B cell (primary cell): ENCODE results near the gene CLOCK. TPM values are rescaled to one million over a fixed set of nuclear protein-coding genes. Genes with fewer than 3 reads are reported as not detected.

ENCODE experiments used
- ATAC-seq: fragments of 200-7000 bp; cut with Tn5 transposase; one replicate; pipeline ENCODE4 v1.10.0; 2021; ENCODE audit warnings: low read depth, mild to moderate bottlenecking, moderate number of reproducible peaks, moderate library complexity
- CTCF ChIA-PET: fragments of 350-600 bp; sonication (Branson Sonifier 250); formaldehyde crosslinking; loops from one replicate; lab custom pipeline; 2021; ENCODE audit warnings: antibody characterized with exemption, inconsistent platforms; lab: Charles Lee
- POLR2A ChIA-PET: fragments of 350-600 bp; sonication (Branson Sonifier 250); formaldehyde crosslinking; loops from one replicate; lab custom pipeline; 2021; ENCODE audit warnings: antibody characterized with exemption; lab: Charles Lee
- DNase-seq: peaks from one replicate; pipeline ENCODE4 v3.0.0; 2013
- H2AFZ ChIP-seq: 2 replicates; pipeline ENCODE4 v1.6.1; 2012; ENCODE audit warnings: mild to moderate bottlenecking, low read depth, low read length; ENCODE audit not compliant: insufficient read depth, poor library complexity, severe bottlenecking
- H3K27ac ChIP-seq, 2 donors: 1 replicate in 1 of 2; 2 replicates in 1 of 2; pipeline ENCODE4 v1.5.1; 2012 to 2013; ENCODE audit warnings: low read length in 2 of 2, mild to moderate bottlenecking in 2 of 2, moderate library complexity in 1 of 2
- H3K27me3 ChIP-seq, 4 experiments: fragments of 200-600 bp in 1 of 4; sonication (generic) in 1 of 4; replicated peaks in 1 of 4; 1 replicate in 2 of 4; 2 replicates in 2 of 4; pipeline versions ENCODE4 v1.6.1 to v1.7.0; 2013 to 2016; ENCODE audit warnings: low read length in 3 of 4, mild to moderate bottlenecking in 2 of 4, mixed read lengths in 1 of 4, moderate library complexity in 1 of 4; ENCODE audit not compliant: insufficient read depth in 4 of 4, control insufficient read depth in 3 of 4; ENCODE audit errors: control extremely low read depth in 1 of 4
- H3K36me3 ChIP-seq, 2 experiments: replicated peaks in 1 of 2; 1 replicate in 1 of 2; 2 replicates in 1 of 2; pipeline versions ENCODE4 v1.6.1 to v1.7.1; 2013; ENCODE audit warnings: low read length in 1 of 2; ENCODE audit not compliant: insufficient read depth in 2 of 2, control insufficient read depth in 1 of 2; ENCODE audit errors: control extremely low read depth in 1 of 2, extremely low read depth in 1 of 2
- H3K4me1 ChIP-seq, 2 donors: fragments of 200-600 bp in 1 of 2; sonication (generic) in 1 of 2; 1 replicate in 1 of 2; 2 replicates in 1 of 2; pipeline versions ENCODE4 v1.5.1 to v1.6.1; 2013 to 2017; ENCODE audit warnings: low read length in 2 of 2; ENCODE audit not compliant: control insufficient read depth in 2 of 2, insufficient read depth in 2 of 2
- H3K4me2 ChIP-seq: replicated peaks from 2 replicates; pipeline ENCODE3; 2012; ENCODE audit warnings: mild to moderate bottlenecking, low read depth, low read length; ENCODE audit not compliant: poor library complexity, severe bottlenecking
- H3K4me3 ChIP-seq, 5 experiments: fragments of 200-600 bp in 1 of 5; sonication (generic) in 1 of 5; 1 replicate in 3 of 5; 2 replicates in 2 of 5; pipeline versions ENCODE4 v1.5.1 to v1.7.0; 2011 to 2016; ENCODE audit warnings: low read length in 4 of 5, mild to moderate bottlenecking in 4 of 5, low read depth in 2 of 5, control low read depth in 1 of 5, moderate library complexity in 1 of 5; ENCODE audit not compliant: insufficient read depth in 1 of 5; ENCODE audit errors: control extremely low read depth in 1 of 5, extremely low read depth in 1 of 5
- H3K79me2 ChIP-seq: fragments of 200-600 bp; sonication (generic); one replicate; pipeline ENCODE4 v1.6.0; 2016; ENCODE audit warnings: low read length; ENCODE audit not compliant: control insufficient read depth, insufficient read depth
- H3K9ac ChIP-seq: fragments of 200-600 bp; sonication (generic); 2 replicates; pipeline ENCODE4 v1.6.1; 2017; ENCODE audit warnings: mild to moderate bottlenecking, low read length, moderate library complexity
- H3K9me3 ChIP-seq, 3 donors: one replicate each; pipeline versions ENCODE4 v1.6.1 to v1.7.1; 2013; ENCODE audit warnings: low read length in 2 of 3; ENCODE audit not compliant: control insufficient read depth in 2 of 3, insufficient read depth in 1 of 3; ENCODE audit errors: control extremely low read depth in 1 of 3
- H4K20me1 ChIP-seq: 2 replicates; pipeline ENCODE4 v1.6.0; 2012; ENCODE audit warnings: mild to moderate bottlenecking, low read length; ENCODE audit not compliant: insufficient read depth, control insufficient read depth, poor library complexity, severe bottlenecking
- H3K27ac Mint-ChIP-seq: one replicate; pipeline ENCODE4 v1.8.0; 2021; ENCODE audit warnings: mixed read lengths
- H3K27me3 Mint-ChIP-seq: one replicate; pipeline ENCODE4 v1.8.0; 2021; ENCODE audit warnings: mixed read lengths
- H3K4me1 Mint-ChIP-seq: one replicate; pipeline ENCODE4 v1.8.0; 2021; ENCODE audit warnings: mixed read lengths
- H3K4me3 Mint-ChIP-seq: one replicate; pipeline ENCODE4 v1.8.0; 2021; ENCODE audit warnings: mixed read lengths
- H3K9me3 Mint-ChIP-seq: one replicate; pipeline ENCODE4 v1.8.0; 2022; ENCODE audit warnings: mixed read lengths; ENCODE audit not compliant: insufficient read depth
- EZH2 ChIP-seq: IDR thresholded peaks from 2 replicates; pipeline ENCODE4 v1.6.1; 2012; ENCODE audit warnings: borderline replicate concordance, low read depth, mild to moderate bottlenecking, moderate library complexity, low read length; ENCODE audit not compliant: insufficient read depth, poor library complexity, severe bottlenecking
- WGBS: methylation state at CpG from one replicate; pipeline ENCODE4 v1.1.5; 2013; ENCODE audit warnings: missing lambda C conversion rate; ENCODE audit not compliant: insufficient coverage; 5-methylcytosine and 5-hydroxymethylcytosine counted together
- intact Hi-C: fragments of 100-400 bp; cut with micrococcal nuclease; formaldehyde crosslinking; loops from one replicate; pipeline ENCODE4 v1.10.0; 2022
- polyA plus RNA-seq: library from polyadenylated mRNA; depleted of rRNA; stranded (reverse); fragments of >200 nt; gene quantifications from 2 replicates; pipeline ENCODE4 v1.2.3, GENCODE V29; 2012
- total RNA-seq, 2 donors: library from RNA; stranded (reverse); fragments of 120-200 nt in 1 of 2; gene quantifications; 1 replicate in 1 of 2; 2 replicates in 1 of 2; pipeline versions ENCODE4 v1.2.3 to v1.2.4, GENCODE V29; 2013 to 2022
- TF ChIP-seq, protein P1 (sequence below): fragments of 200-600 bp; IDR thresholded peaks from one replicate; pipeline ENCODE4 v1.8.0; 2022; ENCODE audit warnings: antibody characterized with exemption, mild to moderate bottlenecking

CLOCK gene
- total and polyA plus RNA-seq, 2 donors (not counting 1 experiment from before 2014, with no cell fraction given), result 2.8 to 14.2 TPM

DNA sequence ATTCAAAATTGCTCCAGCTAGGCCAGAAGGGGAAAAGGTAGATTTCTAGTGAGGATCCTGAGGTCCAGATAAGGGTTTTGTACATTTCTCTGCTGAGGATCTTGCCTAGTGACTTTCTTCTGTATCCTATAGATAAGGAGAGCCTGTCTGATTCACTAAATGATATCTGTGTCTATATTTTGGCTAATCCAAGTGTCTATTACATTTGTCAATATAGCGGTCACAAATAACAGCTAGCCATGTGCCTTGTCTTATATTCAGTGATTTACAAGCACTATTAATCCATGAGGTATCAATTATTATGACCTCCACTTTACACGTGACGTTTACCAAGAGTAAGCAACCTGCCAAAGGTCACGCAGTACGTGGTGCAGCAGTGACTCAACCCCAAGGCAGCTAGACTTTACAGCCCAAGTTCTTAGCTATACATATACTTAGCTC lies 109.3 kb downstream of the CLOCK start:
- Mint-ChIP-seq H3K27ac (no peak overlapping the region), H3K4me1 (peaks cover 9% of the 10 kb centered on the region), H3K4me3 (no peak overlapping the region), H3K27me3 (no peaks in the 10 kb centered on the region), H3K9me3 (no peaks in the 10 kb centered on the region)
- Histone ChIP-seq H3K9me3 (no peaks in the 10 kb centered on the region), H3K4me2 (no peak overlapping the region), H3K36me3 (peaks cover 15 to 54% of the 10 kb centered on the region in 2 experiments), H4K20me1 (no peaks in the 10 kb centered on the region), H3K79me2 (no peaks in the 10 kb centered on the region), H3K4me3 (no peak overlapping the region), H3K27me3 (no peaks in the 10 kb centered on the region), H3K4me1 (no peaks in the 10 kb centered on the region), H3K27ac (no peak overlapping the region), H3K9ac (no peak overlapping the region), H2AFZ (no peak overlapping the region)
- DNase-seq, result no peak
- ChIA-PET CTCF (interaction anchor here (1.3 kb wide), 2 partner anchors 27 to 112 kb away, joined by 3 to 4 read pairs; no protein-coding TSS in a partner anchor), POLR2A (no interaction called here)
- no peak for TF ChIP-seq EZH2
- TF ChIP-seq, protein P1, sequence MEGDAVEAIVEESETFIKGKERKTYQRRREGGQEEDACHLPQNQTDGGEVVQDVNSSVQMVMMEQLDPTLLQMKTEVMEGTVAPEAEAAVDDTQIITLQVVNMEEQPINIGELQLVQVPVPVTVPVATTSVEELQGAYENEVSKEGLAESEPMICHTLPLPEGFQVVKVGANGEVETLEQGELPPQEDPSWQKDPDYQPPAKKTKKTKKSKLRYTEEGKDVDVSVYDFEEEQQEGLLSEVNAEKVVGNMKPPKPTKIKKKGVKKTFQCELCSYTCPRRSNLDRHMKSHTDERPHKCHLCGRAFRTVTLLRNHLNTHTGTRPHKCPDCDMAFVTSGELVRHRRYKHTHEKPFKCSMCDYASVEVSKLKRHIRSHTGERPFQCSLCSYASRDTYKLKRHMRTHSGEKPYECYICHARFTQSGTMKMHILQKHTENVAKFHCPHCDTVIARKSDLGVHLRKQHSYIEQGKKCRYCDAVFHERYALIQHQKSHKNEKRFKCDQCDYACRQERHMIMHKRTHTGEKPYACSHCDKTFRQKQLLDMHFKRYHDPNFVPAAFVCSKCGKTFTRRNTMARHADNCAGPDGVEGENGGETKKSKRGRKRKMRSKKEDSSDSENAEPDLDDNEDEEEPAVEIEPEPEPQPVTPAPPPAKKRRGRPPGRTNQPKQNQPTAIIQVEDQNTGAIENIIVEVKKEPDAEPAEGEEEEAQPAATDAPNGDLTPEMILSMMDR, result no peak
- WGBS, result 100% methylated on average over 2 of the region's 5 CpGs
- intact Hi-C loops, result no loop called here
- ATAC-seq, result no peak

DNA sequence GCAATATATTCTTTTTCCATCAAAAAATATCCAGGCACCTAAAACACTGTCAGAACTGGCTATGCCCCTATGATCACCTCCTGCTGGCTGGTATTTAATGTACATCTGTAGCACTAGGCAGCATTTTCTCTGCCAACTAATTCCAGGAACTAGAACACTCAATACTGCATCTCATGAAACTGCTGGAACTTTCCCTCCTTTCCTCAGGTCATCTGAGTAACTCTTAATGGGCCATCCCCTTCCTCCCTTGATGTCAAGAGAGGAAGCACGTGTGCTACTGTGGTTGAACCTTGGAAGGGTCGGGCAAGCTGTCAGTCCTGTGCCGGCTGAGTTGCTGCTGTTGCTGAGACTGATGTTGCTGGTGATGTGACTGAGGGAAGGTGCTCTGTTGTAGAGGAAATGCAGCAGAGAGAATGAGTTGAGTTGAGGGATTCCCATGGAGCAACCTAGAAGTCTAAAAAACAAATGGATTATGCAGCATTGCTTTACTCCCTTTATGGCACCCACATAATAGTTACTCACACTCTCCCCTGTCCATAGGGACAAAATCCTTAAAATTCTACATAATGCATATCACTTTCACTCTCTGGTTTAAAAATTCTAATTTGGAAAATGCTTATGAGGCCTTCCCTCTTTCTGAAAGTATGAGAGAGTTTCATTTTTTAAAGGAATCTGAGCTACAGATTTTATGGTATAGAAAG lies 111.4 kb downstream of the CLOCK start:
- H2AFZ ChIP-seq, result no peak overlapping the region
- TF ChIP-seq, protein P1, result no peak
- TF ChIP-seq EZH2, result no peak
- Mint-ChIP-seq H3K27ac (peak overlapping the region; percentile 69), H3K27me3 (no peaks in the 10 kb centered on the region), H3K4me3 (no peak overlapping the region), H3K9me3 (no peaks in the 10 kb centered on the region), H3K4me1 (peaks cover 7% of the 10 kb centered on the region)
- intact Hi-C loops, result no loop called here
- CTCF ChIA-PET, result no interaction called here
- no peaks in the 10 kb centered on the region for H4K20me1 ChIP-seq
- POLR2A ChIA-PET, result no interaction called here
- peak overlapping the region in 1 of 2 donors; percentile 6 for H3K27ac ChIP-seq
- peak; percentile 10 for DNase-seq
- no peak overlapping the region for H3K4me2 ChIP-seq
- no peaks in the 10 kb centered on the region for H3K9me3 ChIP-seq
- peaks cover 13 to 50% of the 10 kb centered on the region in 2 experiments for H3K36me3 ChIP-seq
- no peak for ATAC-seq
- WGBS, result 18% methylated on average over 2 of the region's 3 CpGs
- no peaks in the 10 kb centered on the region for H3K79me2 ChIP-seq
- no peaks in the 10 kb centered on the region for H3K4me1 ChIP-seq
- H3K4me3 ChIP-seq, result no peak overlapping the region
- H3K9ac ChIP-seq, result no peak overlapping the region
- H3K27me3 ChIP-seq, result no peaks in the 10 kb centered on the region
